HG02763 (cell line): ENCODE results near the gene CCDC122.

Source experiments
- ATAC-seq: cut with Tn5 transposase; IDR thresholded peaks from one replicate; pipeline ENCODE4 v1.9.1; 2021; ENCODE audit warnings: mild to moderate bottlenecking, moderate library complexity; ENCODE audit not compliant: unreplicated experiment

The CCDC122 gene

DNA sequence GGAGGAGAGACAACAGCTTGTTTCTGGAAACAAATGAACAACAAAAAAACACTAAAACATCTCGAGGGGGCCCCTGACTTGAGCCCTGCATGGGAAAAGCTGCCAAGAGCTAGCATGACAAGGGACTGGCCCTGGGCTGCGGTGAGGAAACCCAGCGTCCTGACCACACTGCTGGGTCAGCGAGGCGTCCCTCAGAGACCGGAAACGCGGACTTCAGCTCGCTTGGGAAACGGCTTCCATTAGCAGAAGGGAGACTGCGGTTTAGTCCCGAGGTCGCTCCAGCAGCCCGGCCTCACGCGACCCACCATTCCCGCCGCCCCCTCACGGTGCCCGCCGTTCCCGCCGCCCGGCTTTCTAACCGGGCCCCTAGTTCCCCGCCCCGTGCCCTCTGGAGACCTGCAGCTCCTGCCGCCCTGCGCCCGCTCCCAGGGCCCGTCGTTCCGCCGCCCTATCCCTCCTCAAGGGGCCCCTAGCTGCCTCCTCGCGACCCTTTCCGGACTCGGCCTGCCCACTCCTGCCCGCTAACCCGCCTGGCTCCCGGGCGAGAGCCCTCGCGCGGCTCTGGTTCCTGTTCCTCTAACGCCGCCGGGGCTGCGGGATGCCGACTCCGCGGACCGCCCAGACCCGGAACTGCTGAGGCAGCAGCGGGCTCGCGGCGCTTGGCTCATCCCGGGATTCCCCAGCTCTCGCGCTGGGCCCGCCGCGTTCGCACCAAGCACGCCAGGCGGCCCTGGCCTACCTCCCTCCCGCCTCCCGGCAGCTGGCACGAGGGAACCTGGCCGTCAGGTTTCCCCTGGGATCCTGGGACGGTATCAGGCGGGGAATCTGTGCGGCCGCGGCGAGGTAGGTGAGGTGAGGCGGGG lies at the start of gene CCDC122:
CCDC122 (minus strand) TSS at position 849 of the 863 bp plus-strand sequence. CDS start 10,364 bp downstream, outside the sequence.
- peak; percentile 71 for ATAC-seq

- peak; percentile 86 for ATAC-seq
These were observed 45.2 kb upstream of the CCDC122 start for GRCh38 chr13:43924549-43925245.

DNA sequence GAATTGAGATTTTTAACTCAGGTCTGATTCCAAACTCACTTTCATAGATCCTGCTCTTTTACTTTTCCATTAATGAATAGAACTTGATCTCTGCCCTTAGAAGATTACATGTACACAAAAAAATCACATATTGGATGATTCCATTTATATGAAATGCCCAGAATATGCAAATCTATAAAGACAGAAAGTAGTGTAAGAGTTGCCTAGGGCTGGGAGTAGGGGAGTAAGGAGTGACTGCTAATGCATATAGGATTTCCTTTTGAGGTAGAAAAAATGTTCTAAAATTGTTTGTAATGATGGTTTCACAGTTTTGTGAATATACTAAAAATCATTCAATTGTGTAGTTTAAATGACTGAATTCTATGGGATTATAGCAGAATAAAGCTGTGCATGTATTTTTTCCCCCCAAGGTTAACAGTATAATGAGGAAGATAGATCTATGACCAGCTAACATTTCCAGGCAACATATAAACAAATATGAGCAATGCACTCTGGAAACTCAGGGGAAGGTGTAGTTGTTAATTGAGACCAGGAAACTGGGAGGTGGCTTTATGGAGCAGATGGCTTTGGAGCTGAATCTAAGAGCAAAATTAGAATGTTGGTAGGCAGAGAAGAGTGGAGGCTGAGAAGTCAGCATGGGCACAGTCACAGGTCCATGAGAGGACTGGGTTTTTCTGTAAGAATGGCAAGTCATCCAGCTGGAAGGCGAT lies 41.6 kb upstream of the CCDC122 start:
- ATAC-seq: no peak

DNA sequence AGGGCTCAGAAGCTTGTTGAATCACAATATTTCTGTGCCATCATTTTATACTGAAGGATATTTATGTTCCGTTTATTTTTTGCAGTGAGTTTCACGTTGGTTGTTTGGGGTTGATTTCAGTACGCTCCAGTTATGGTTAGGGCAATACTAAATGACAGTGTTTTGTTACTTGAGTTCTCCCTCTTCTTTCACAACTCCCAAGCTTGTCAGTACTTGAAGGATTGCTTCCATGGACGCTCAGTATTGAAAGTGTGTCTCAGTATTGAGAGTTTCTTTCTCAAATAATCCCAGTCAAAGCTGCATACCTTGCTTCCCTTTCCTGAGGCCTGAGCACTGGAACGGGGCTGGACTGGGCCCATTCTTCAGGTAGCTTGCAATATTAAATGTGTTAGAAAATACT lies 39.1 kb upstream of the CCDC122 start:
- ATAC-seq: no peak

- no peak for ATAC-seq
These were observed 37.3 kb upstream of the CCDC122 start for GRCh38 chr13:43916828-43917227.

DNA sequence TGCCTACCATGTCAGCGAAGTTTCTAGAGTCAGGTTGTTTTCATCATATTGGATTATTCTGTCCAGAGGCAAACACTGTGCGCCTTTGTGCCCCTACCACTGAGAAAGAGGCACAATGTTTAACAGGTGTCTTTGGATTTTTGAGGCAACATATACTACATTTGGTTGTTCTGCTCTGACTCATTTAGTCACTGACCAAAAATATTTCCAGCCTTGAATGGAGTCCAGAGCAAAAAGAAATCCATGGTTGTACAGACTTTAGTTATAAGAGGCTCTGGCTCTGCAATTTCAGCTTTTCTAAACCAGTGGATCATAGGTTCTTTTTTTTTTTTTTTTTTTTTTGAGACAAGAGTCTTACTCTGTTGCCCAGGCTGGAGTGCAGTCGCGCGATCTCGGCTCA lies 35.9 kb upstream of the CCDC122 start:
- ATAC-seq: no peak

GRCh38 chr13:43911871-43912270 lies 32.3 kb upstream of the CCDC122 start:
- ATAC-seq: no peak

DNA sequence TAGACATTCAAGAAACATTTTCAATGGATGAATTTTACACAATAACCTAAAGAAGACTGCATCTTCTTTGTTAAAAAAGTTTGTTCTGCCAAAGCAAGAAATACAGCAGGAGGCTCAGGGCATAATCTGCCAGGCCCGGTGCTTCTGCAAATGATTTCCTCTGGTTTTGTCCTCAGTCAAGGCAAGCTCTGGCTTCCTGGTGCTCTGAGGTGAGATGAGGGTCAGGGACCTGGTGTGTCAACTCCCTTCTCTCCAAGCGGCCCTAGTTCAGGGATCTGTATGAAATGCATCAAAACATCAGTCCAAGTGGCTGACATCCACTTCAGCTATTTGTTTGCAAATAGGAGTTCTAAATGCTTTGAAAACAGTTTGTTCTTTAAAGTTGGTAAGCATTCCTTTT lies 31.7 kb upstream of the CCDC122 start:
- no peak for ATAC-seq

DNA sequence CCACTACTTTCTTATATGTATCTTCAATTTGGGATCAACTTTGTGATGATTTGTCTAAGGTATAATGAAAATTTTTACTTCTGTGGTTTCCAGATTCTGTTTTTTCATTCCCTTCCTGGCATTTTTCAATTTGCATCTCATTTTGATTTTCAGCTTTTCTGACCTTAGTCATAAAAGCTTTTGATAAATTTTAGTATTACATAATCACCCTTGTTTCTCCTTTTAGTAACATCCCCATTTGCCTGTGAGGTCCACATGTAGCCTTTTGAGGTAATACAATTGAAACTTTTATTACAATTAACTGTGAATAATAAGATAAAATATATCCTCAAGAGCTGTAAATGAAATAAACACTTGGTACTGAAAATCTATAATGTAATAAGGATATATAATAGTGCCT lies 31.3 kb upstream of the CCDC122 start:
- ATAC-seq: no peak

GRCh38 chr13:43908156-43909126 lies 28.9 kb upstream of the CCDC122 start:
- ATAC-seq: no peak

- no peak for ATAC-seq
These were observed 26.0 kb upstream of the CCDC122 start for GRCh38 chr13:43905435-43906031.

- ATAC-seq: no peak
These were observed 16.4 kb upstream of the CCDC122 start for GRCh38 chr13:43895940-43896339.

DNA sequence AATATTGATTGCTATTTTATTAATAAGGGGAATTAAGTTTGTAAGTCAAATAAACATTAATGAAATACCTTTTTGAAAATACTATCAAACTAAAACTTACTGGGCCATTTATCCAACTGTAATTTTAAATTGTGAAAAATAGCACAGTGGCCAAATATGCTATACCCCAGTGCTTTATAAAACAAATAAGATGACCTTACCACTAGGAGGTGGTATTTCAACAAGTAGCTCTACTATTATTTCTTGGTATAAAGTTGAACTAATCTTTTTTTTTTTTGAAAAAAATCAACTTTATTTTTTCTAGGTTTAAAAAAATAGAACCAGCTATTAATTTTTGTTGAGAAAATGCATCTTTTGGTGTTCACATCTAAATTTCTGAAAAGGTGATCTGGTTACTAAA lies 14.9 kb upstream of the CCDC122 start:
- ATAC-seq: no peak

DNA sequence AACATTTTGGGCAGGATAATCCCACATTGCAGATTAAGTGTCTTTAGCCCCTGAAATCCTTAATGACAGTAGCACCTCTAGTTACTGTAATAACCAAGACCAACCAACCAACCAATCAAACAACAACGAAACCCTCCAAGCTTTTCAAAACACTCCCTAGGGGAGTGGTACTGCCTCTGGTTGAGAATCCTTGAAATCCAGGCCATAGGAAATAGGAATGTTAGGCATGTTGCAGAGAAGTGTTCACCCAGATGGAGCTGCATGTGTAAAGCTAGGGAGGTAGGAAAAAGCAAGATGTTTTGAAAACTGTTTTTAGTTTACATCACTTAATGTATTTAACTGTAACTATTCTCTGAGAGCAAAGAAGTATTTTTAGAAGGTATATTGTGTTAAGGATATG lies 4.7 kb upstream of the CCDC122 start:
- ATAC-seq: no peak

DNA sequence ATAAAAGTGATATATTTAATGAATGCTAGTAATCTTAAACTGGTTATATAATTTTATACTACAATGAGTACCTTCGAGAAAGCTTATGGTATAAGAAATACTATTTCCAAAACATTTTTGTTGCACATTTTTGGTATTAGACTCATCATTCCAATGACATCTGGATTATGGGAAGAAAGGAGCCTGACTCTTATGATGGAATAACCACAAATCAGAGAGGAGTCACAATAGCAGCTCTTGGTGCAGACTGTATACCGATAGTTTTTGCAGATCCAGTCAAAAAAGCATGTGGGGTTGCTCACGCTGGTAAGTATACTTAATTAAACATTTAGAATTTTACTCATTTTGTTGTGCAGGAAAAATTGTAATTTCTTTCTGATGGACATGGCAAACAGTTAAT lies 4.1 kb upstream of the CCDC122 start:
- no peak for ATAC-seq

- no peak for ATAC-seq
These were observed 2.0 kb upstream of the CCDC122 start for GRCh38 chr13:43881580-43881979.

GRCh38 chr13:43880926-43881325 lies 1.4 kb upstream of the CCDC122 start:
- no peak for ATAC-seq

DNA sequence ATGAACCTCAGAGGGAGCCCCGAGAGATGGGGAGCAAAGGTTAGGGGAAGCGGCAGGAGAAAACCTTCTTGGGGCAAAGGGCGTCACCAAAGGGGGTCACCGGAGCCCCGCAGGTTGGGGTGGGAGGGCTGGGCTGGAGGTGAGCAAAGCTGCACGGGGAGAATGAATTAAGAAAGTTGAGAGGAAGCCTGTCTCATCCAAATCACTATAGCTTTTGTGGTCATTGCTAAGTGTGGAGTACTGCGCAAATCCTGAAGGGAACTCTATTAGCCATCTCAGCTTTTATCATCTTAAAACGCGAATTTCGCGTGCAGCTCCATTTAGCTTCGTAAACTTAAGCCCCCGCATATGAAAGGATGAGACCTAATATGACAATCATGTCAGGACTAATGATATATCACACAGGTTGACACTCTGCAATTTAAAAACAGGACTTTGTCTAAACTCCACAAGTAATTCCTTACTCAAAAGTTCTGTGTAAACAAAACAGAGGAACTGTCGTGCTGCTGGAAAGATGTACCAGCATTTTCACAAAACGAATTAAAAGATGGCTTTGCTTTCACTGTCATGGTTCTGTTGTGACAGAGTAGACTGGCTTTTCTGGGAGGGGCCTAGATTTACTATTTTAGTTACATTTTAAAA lies 795 bp upstream of the CCDC122 start:
- ATAC-seq: no peak

GRCh38 chr13:43879755-43880181 lies 228 bp upstream of the CCDC122 start, which contains the start of gene LACC1:
Gene LACC1, plus strand, starts transcription at chr13:43879904. Its CDS starts 1,082 bp downstream, at chr13:43880986.
- peak; percentile 31 for ATAC-seq
